GM12875 (cell line): Measurements from ENCODE around the gene WASF3.

Source experiments
- H3K4me3 ChIP-seq: one replicate; pipeline ENCODE4 v1.5.1; 2011; ENCODE audit warnings: low read depth, low read length, control low read depth
- CTCF ChIP-seq: IDR thresholded peaks from 2 replicates; pipeline ENCODE4 v1.5.1; 2011; ENCODE audit warnings: low read depth, mild to moderate bottlenecking, control low read depth, inconsistent platforms, low read length, moderate library complexity, borderline replicate concordance; ENCODE audit not compliant: insufficient read depth

The WASF3 gene

GRCh38 chr13:26727122-26727521, 169.6 kb downstream of the WASF3 start:
- H3K4me3 ChIP-seq, result no peak overlapping the region
- TF ChIP-seq CTCF, result no peak

- no peak for TF ChIP-seq CTCF
- no peak overlapping the region for H3K4me3 ChIP-seq
Measured at GRCh38 chr13:26727633-26728032, 170.2 kb downstream of the WASF3 start.

- no peak for TF ChIP-seq CTCF
- no peak overlapping the region for H3K4me3 ChIP-seq
Measured at GRCh38 chr13:26735677-26736076, 178.2 kb downstream of the WASF3 start.
